GM23338 (cell line): Measurements from ENCODE around the gene UGT1A7. TPM values are rescaled to one million over a fixed set of nuclear protein-coding genes. Genes with fewer than 3 reads are reported as not detected.

Experiments used
- ATAC-seq: fragments of 200-7000 bp; cut with Tn5 transposase; 3 replicates; pipeline ENCODE4 v1.9.1; 2020
- DNase-seq: peaks from one replicate; pipeline ENCODE4 v3.0.0-alpha.2; 2015; ENCODE audit warnings: low spot score
- H2AFZ ChIP-seq: fragments of 200-600 bp; sonication (generic); 2 replicates; pipeline ENCODE4 v1.8.0; 2016; ENCODE audit warnings: antibody characterized with exemption, mild to moderate bottlenecking, moderate library complexity
- H3F3A ChIP-seq: fragments of 200-600 bp; sonication (generic); replicated peaks from 2 replicates; pipeline ENCODE4 v1.8.0; 2017; ENCODE audit warnings: antibody characterized with exemption, mixed run types, low read depth
- H3K27ac ChIP-seq: fragments of 200-600 bp; sonication (generic); 2 replicates; pipeline ENCODE4 v1.6.1; 2016; ENCODE audit warnings: low read depth
- H3K27me3 ChIP-seq: fragments of 200-600 bp; sonication (generic); 2 replicates; pipeline ENCODE4 v1.8.0; 2016; ENCODE audit warnings: mild to moderate bottlenecking, mixed run types, moderate library complexity; ENCODE audit not compliant: insufficient read depth
- H3K36me3 ChIP-seq: fragments of 200-600 bp; sonication (generic); 2 replicates; pipeline ENCODE4 v1.8.0; 2016; ENCODE audit warnings: mild to moderate bottlenecking; ENCODE audit not compliant: insufficient read depth
- H3K4me1 ChIP-seq: fragments of 200-600 bp; sonication (generic); 2 replicates; pipeline ENCODE4 v1.8.0; 2016; ENCODE audit warnings: mild to moderate bottlenecking, moderate library complexity; ENCODE audit not compliant: insufficient read depth
- H3K4me2 ChIP-seq: fragments of 200-600 bp; sonication (generic); 2 replicates; pipeline ENCODE4 v1.7.1; 2017; ENCODE audit warnings: mixed run types
- H3K4me3 ChIP-seq: fragments of 200-600 bp; sonication (generic); 2 replicates; pipeline ENCODE4 v1.6.1; 2016; ENCODE audit warnings: mixed run types
- H3K79me2 ChIP-seq: fragments of 200-600 bp; sonication (generic); replicated peaks from 2 replicates; pipeline ENCODE4 v1.8.0; 2017; ENCODE audit warnings: mild to moderate bottlenecking; ENCODE audit not compliant: insufficient read depth
- H3K9me2 ChIP-seq: fragments of 200-600 bp; sonication (generic); 2 replicates; pipeline ENCODE4 v1.8.0; 2017; ENCODE audit not compliant: insufficient read depth
- H4K20me1 ChIP-seq: fragments of 200-600 bp; sonication (generic); replicated peaks from 2 replicates; pipeline ENCODE4 v1.8.0; 2017; ENCODE audit warnings: mild to moderate bottlenecking; ENCODE audit not compliant: insufficient read depth
- H3K27ac Mint-ChIP-seq: 2 replicates; pipeline ENCODE4 v1.8.0; 2020; ENCODE audit warnings: inconsistent platforms, mild to moderate bottlenecking, moderate library complexity, mixed read lengths
- H3K27me3 Mint-ChIP-seq: 3 replicates; pipeline ENCODE4 v1.8.0; 2022; ENCODE audit warnings: low read depth, mild to moderate bottlenecking, moderate library complexity, mixed read lengths, inconsistent platforms; ENCODE audit not compliant: insufficient read depth, poor library complexity
- H3K36me3 Mint-ChIP-seq: 3 replicates; pipeline ENCODE4 v1.8.0; 2021; ENCODE audit warnings: low read depth, mild to moderate bottlenecking, inconsistent platforms, moderate library complexity, mixed read lengths
- H3K4me1 Mint-ChIP-seq: 3 replicates; pipeline ENCODE4 v1.8.0; 2020; ENCODE audit warnings: mild to moderate bottlenecking, inconsistent platforms, mixed read lengths
- H3K4me3 Mint-ChIP-seq: 3 replicates; pipeline ENCODE4 v1.8.0; 2021; ENCODE audit warnings: moderate library complexity, mild to moderate bottlenecking, inconsistent platforms, mixed read lengths
- H3K9me3 Mint-ChIP-seq: 3 replicates; pipeline ENCODE4 v1.8.0; 2020; ENCODE audit warnings: moderate library complexity, mild to moderate bottlenecking, inconsistent platforms, mixed read lengths
- CREB1 ChIP-seq: fragments of 250-450 bp; sonication (Bioruptor Pico); IDR thresholded peaks from 2 replicates; pipeline ENCODE4 v1.5.0; 2020; ENCODE audit warnings: low read depth, mild to moderate bottlenecking, moderate library complexity
- CTCF ChIP-seq, 2 experiments: fragments of 200-600 bp in 1 of 2; sonication (generic) in 1 of 2; conservative IDR thresholded peaks; 2 replicates each; pipeline versions ENCODE4 v1.5.1 to v1.6.1; 2016 to 2017; ENCODE audit warnings: antibody characterized with exemption in 2 of 2, low read depth in 2 of 2, mild to moderate bottlenecking in 2 of 2, moderate library complexity in 1 of 2
- ETS1 ChIP-seq: IDR thresholded peaks from 2 replicates; pipeline ENCODE4 v1.6.1; 2016; ENCODE audit warnings: antibody characterized with exemption
- EZH2 ChIP-seq: fragments of 200-600 bp; sonication (generic); IDR thresholded peaks from one replicate; pipeline ENCODE4 v1.8.0; 2017; ENCODE audit warnings: antibody characterized with exemption, mild to moderate bottlenecking, low read depth; ENCODE audit not compliant: unreplicated experiment
- EZH2phosphoT487 ChIP-seq: fragments of 200-600 bp; sonication (generic); IDR thresholded peaks from one replicate; pipeline ENCODE4 v1.8.1; 2018; ENCODE audit warnings: antibody characterized with exemption; ENCODE audit not compliant: unreplicated experiment
- NANOG ChIP-seq: IDR thresholded peaks from 2 replicates; pipeline ENCODE4 v1.6.1; 2016; ENCODE audit warnings: antibody characterized with exemption, borderline replicate concordance
- POLR2AphosphoS5 ChIP-seq: IDR thresholded peaks from 2 replicates; pipeline ENCODE4 v1.6.1; 2016; ENCODE audit warnings: antibody characterized with exemption, low read depth
- REST ChIP-seq: IDR thresholded peaks from one replicate; pipeline ENCODE4 v1.6.1; 2018; ENCODE audit warnings: antibody characterized with exemption; ENCODE audit not compliant: unreplicated experiment
- STAT1 ChIP-seq: IDR thresholded peaks from one replicate; pipeline ENCODE4 v1.6.1; 2016; ENCODE audit warnings: antibody characterized with exemption; ENCODE audit not compliant: unreplicated experiment
- ZNF114 ChIP-seq: fragments of 250-450 bp; sonication (Bioruptor Pico); IDR thresholded peaks from 2 replicates; pipeline ENCODE4 v1.5.0; 2020; ENCODE audit warnings: mild to moderate bottlenecking, moderate library complexity
- ZNF331 ChIP-seq: fragments of 250-450 bp; sonication (Bioruptor Pico); IDR thresholded peaks from 2 replicates; pipeline ENCODE4 v1.5.0; 2020; ENCODE audit warnings: low read depth, mild to moderate bottlenecking, moderate library complexity
- ZNF462 ChIP-seq: fragments of 250-450 bp; sonication (Bioruptor Pico); IDR thresholded peaks from 2 replicates; pipeline ENCODE4 v1.5.0; 2020; ENCODE audit warnings: mild to moderate bottlenecking, moderate library complexity
- polyA plus RNA-seq: library from polyadenylated mRNA; unstranded; fragments of >200 nt; fragmentation: Nextera tagmentation; extraction: Ambion mirVana; gene quantifications from 2 replicates; pipeline ENCODE4 v1.2.1, GENCODE V29; 2016
- total RNA-seq: library from RNA; depleted of rRNA; stranded (reverse); fragments of >200 nt; shearing (Covaris generic); gene quantifications from 2 replicates; pipeline ENCODE4 v1.2.3, GENCODE V29; 2014

Gene UGT1A7
- total and polyA plus RNA-seq, 2 experiments from 2014 or later, result not detected

GRCh38 chr2:233764761-233765160, 83.1 kb downstream of the UGT1A7 start (continued):
- TF ChIP-seq ETS1, result no peak

- Mint-ChIP-seq H3K36me3 (no peaks in the 10 kb centered on the region; the same call in 2 of the 3 replicates), H3K4me1 (peaks cover 9% of the 10 kb centered on the region), H3K27me3 (no peaks in the 10 kb centered on the region), H3K27ac (no peak overlapping the region), H3K4me3 (no peak overlapping the region), H3K9me3 (peaks cover 3% of the 10 kb centered on the region; the same call in 2 of the 3 replicates)
- Histone ChIP-seq H3K27ac (no peak overlapping the region), H3K79me2 (no peaks in the 10 kb centered on the region), H3K36me3 (no peaks in the 10 kb centered on the region), H3K4me1 (no peaks in the 10 kb centered on the region), H3K27me3 (no peaks in the 10 kb centered on the region), H4K20me1 (no peaks in the 10 kb centered on the region), H3K9me2 (no peaks in the 10 kb centered on the region; the same call in 1 of the 2 replicates), H3K4me3 (no peak overlapping the region), H3F3A (no peaks in the 10 kb centered on the region), H3K4me2 (no peak overlapping the region), H2AFZ (no peak overlapping the region)
- no peak for DNase-seq
- ATAC-seq, result no peak
- TF ChIP-seq POLR2AphosphoS5, result no peak
- TF ChIP-seq NANOG, result no peak
- TF ChIP-seq EZH2phosphoT487, result no peak
- no peak for TF ChIP-seq ZNF114 (CRISPR knock-in tag)
- TF ChIP-seq EZH2, result no peak
- TF ChIP-seq ZNF462, result no peak
- TF ChIP-seq ZNF331 (CRISPR knock-in tag), result no peak
- no peak for TF ChIP-seq CREB1 (CRISPR knock-in tag)
- TF ChIP-seq STAT1, result no peak
- no peak for TF ChIP-seq REST
- TF ChIP-seq ETS1, result no peak
- no peak for TF ChIP-seq CTCF (conservative IDR thresholded peaks at IDR 0.05; ENCODE audit: low read depth in 2 of 2)
Measured at GRCh38 chr2:233766416-233766815, 84.7 kb downstream of the UGT1A7 start.
